Epidermal melanocyte (primary cell): Measurements from ENCODE around the gene RAVER1.
A peak's percentile ranks its signal among the peaks of the same experiment; 100 is the strongest.
"Not testable (repeated sequence)": the region's sequence is repeated elsewhere in the genome, so short reads cannot be mapped to it uniquely, and the experiment has no call there.

ENCODE experiments used
- DNase-seq: peaks from one replicate; pipeline ENCODE4 v3.0.0; 2011; ENCODE audit warnings: low spot score; ENCODE audit not compliant: insufficient read length

Gene RAVER1

GRCh38 chr19:10290876-10291553, 42.3 kb downstream of the RAVER1 start:
- no peak for DNase-seq

- no peak for DNase-seq
Measured at GRCh38 chr19:10290357-10290875, 42.9 kb downstream of the RAVER1 start.

- no peak for DNase-seq
Measured at GRCh38 chr19:10289836-10290356, 43.4 kb downstream of the RAVER1 start, which contains the start of gene ICAM5. TSS of gene ICAM5 (plus strand) at chr19:10289952. CDS start at chr19:10290044, 92 bp downstream.

- DNase-seq, result no peak
Measured at GRCh38 chr19:10289167-10289835, 44.0 kb downstream of the RAVER1 start.

- DNase-seq, result peak; percentile 62
Measured at GRCh38 chr19:10288662-10289166, 44.6 kb downstream of the RAVER1 start.

- no peak for DNase-seq
Measured at GRCh38 chr19:10286803-10287737, 46.3 kb downstream of the RAVER1 start, which contains the start of gene ICAM4. TSS of gene ICAM4 (plus strand) at chr19:10286955. CDS start at chr19:10287013, 58 bp downstream.

GRCh38 chr19:10285393-10285792, 47.9 kb downstream of the RAVER1 start:
- DNase-seq, result no peak

- no peak for DNase-seq
Measured at GRCh38 chr19:10284960-10285278, 48.4 kb downstream of the RAVER1 start.

- DNase-seq, result no peak
Measured at GRCh38 chr19:10284065-10284959, 49.0 kb downstream of the RAVER1 start.

- no peak for DNase-seq
Measured at GRCh38 chr19:10283301-10284064, 49.8 kb downstream of the RAVER1 start.

GRCh38 chr19:10282043-10282442, 51.3 kb downstream of the RAVER1 start:
- not testable (repeated sequence) for DNase-seq

GRCh38 chr19:10279737-10280442, 53.4 kb downstream of the RAVER1 start:
- DNase-seq, result no peak

GRCh38 chr19:10278935-10279334, 54.4 kb downstream of the RAVER1 start:
- no peak for DNase-seq

GRCh38 chr19:10277795-10278589, 55.3 kb downstream of the RAVER1 start:
- DNase-seq, result no peak

- DNase-seq, result no peak
Measured at GRCh38 chr19:10274589-10274988, 58.7 kb downstream of the RAVER1 start.

GRCh38 chr19:10271543-10272086, 61.7 kb downstream of the RAVER1 start:
- no peak for DNase-seq

- no peak for DNase-seq
Measured at GRCh38 chr19:10270616-10271394, 62.5 kb downstream of the RAVER1 start, which contains the start of gene ICAM1. TSS of gene ICAM1 (plus strand) at chr19:10271120. CDS start at chr19:10271160, 40 bp downstream.
